HG03558 (cell line): Measurements from ENCODE around the gene HAP1.
"Not testable (repeated sequence)": the region's sequence is repeated elsewhere in the genome, so short reads cannot be mapped to it uniquely, and the experiment has no call there.

Experiments used
- ATAC-seq: cut with Tn5 transposase; IDR thresholded peaks from one replicate; pipeline ENCODE4 v1.9.1; 2021; ENCODE audit warnings: moderate number of reproducible peaks; ENCODE audit not compliant: unreplicated experiment; ENCODE audit errors: extremely low read depth

Gene HAP1

DNA sequence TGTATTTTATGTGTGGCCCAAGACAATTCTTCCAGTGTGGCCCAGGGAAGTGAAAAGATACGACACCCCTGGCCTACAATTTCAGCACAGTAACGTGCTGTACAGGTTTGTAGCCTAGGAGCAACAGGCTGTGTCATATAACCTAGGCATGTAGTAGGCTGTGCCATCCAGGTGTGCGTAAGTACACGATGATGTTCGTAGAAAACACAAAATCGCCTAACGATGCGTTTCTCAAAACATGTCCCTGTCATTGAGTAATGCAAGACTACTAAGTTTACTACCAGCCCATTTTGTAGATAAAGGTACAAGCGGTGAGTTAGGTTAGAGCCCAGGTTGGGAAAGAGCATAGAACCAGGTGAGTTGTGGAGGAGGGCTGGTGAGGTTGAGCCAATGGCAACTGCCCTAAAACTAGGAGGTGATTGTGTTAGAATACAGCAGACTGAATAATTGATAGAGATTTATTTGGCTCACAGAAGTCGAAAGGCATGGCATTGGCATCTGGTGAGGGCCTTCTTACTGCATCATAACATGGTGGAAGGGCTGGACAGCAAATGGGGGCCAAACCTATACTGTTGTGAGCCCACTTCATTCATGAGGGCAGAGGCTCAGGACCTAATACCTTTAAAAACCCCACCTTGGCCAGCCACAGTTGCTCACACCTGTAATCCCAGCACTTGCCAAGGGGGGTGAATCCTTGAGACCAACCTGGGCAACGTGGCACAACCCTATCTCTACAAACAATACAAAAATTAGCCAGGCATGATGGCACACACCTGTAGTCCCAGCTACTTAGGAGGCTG is 41.5 kb downstream of the HAP1 start:
- no peak for ATAC-seq

DNA sequence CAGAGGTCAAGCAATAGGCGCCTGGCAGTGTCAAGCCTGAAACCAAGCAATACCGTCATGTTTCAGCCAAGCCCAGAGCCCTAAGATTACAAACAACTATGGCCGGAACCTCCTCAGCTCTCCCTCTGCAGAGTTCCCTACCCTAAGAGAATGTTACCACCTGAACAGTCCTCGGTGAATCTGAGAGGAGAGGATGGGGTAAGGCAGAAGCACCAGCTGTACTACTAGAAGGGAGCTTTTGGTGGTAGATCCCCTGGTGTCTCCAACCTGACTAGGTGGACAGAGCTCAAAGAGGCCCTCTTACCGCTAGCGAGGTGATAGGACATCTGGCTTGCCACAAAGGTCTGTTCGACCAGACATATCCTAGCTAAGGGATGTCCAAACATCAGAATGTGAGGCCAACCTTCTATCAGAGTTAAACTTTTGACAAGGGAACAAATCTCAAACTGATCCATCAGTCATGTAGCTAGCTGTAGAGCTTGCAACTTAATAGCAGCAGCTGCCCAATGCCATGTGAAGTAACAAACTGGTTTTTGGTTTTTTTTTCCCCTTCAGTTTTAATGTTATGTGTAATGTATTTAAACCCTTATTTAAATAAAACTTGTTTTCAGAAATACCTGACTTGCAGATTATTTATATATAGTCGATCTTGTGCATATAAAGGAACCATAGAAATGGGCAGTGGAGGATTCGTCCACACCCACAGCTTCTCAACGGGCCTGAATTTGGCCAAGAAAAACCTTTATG is 43.2 kb downstream of the HAP1 start:
- ATAC-seq: no peak

DNA sequence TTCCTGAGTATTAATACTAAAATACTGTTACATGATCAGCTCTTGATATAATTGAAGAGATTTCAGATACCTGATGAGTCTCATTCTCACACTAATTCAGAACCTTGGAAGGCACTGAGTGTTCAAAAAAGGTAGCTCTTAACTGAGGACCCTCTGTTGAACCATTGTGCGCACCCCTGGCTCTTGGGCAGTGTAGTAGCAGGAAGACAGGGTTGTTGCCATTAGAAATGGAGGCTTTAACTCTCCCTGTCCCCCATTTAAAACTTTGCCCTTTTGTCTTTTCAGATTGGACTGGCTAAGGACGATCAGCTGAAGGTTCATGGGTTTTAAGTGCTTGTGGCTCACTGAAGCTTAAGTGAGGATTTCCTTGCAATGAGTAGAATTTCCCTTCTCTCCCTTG is 43.9 kb downstream of the HAP1 start:
- no peak for ATAC-seq

DNA sequence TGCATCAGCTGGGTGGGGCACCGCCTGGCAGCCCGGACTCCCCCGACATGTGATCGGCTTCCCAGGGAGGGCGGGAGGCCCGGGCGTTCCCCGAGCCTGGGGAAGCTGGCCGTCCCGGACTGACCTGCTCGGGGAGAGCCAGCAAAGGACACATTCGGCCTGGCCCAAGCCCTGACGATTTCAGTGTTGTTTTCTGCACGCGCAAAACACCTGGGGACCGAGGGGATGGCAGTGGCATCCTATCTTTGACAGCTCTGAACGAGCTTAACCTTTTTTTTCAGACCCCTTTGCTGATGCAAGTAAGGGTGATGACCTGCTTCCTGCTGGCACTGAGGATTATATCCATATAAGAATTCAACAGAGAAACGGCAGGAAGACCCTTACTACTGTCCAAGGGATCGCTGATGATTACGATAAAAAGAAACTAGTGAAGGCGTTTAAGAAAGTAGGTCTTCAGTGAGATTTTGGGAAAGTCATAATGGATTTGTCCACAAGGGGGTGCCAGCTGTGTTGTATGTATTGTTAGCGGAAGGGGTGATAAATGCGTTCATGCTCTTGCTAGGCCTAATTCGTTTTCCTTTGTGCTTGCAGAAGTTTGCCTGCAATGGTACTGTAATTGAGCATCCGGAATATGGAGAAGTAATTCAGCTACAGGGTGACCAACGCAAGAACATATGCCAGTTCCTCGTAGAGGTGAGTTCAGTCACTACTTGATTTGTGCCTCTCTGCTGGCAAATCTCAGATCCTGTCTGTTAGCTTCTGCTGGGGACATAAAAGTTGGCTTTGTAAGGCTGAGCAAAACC is 44.7 kb downstream of the HAP1 start:
- no peak for ATAC-seq

DNA sequence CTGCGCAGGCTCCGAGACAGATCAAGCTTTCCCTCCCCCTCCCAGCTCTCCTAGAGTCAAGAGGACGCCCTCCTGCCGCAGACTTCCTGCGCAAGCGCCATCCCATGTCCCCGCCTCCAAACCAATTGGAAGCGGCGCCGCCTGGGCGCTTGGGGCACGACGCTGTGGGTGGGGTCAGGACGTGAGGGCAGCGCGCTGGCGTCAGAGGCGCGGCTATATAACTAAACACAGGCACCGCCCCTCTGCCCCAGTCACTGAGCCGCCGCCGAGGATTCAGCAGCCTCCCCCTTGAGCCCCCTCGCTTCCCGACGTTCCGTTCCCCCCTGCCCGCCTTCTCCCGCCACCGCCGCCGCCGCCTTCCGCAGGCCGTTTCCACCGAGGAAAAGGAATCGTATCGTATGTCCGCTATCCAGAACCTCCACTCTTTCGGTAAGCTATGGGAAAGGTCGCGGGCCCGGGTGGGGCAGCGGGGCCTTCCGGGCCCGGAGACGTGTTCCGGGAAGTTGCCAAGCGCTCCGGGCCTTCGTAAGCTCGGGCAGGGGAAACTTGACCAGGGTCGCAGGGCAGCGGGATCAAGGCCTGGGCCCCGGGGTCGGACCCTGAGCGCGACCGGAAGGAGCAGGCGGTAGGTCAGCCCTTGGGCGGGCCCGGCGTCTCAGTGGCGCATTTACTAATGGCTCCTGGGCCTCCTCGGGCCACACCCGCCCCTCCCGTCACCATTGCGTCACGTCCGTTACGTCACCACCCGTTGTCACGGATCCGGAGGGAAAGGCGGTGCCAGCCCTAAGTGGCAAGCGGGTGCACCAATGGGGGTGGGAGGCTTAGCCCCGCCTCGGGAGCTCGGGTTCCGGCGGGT is 45.6 kb downstream of the HAP1 start, which contains the start of gene EIF1:
TSS of gene EIF1 (plus strand) at position 245 of the 856 bp plus-strand sequence. CDS start at position 399, 154 bp downstream.
- ATAC-seq: peak; percentile 58

DNA sequence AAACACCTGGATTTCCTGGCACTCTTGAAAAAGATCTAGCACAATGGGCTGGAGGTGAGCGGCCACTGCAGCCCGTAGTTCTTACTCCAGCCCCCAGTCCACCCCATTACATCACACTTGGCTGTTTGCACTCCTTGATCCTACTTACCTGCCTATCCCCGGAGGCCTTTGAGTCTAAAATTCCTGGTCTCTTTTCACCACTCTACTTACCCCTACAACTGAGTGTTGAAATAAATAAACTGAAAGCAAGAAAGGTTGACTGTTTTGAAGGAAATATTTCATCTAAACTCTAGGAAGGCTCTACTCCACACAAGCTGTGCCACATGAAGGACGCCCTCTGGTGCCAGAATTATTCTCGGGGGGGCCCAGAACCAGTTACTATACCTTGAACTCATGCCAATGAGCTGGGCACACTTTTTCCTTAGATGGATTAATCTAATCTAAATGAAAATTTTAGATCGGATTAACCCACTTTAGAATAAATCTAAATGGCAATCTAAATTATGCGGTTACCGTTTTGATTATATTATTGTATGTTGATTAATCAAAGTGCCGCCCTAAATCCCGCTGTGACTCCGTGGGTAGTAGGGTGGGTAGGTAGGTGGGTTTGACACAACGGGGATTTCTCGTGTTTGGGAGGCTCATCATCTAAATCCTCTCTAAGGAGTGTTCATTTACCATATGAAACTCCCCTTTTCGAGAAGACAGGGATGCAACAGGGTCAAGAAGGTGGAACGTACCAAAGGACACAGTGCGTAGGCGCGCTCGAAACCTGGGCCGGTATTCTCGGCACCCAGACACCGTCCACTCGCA is 46.4 kb downstream of the HAP1 start:
- ATAC-seq: peak; percentile 8

DNA sequence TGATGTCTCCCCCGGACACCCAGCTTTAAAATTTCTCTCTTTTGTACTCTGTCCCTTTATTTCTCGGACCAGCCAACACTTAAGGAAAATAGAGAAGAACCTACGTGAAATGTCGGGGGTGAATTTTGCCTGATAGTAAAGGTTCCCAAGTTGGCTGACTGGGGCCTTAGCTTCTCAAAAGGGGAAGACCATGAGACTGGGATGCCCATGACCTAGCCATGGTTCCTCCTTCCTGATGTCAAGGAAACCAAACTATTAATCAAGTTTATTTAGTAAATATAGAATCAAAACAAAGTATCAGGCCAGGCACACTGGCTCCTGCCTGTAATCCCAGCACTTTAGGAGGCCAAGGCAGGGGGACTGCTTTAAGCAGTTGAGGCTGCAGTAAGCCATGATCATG is 48.2 kb downstream of the HAP1 start:
- ATAC-seq: no peak

DNA sequence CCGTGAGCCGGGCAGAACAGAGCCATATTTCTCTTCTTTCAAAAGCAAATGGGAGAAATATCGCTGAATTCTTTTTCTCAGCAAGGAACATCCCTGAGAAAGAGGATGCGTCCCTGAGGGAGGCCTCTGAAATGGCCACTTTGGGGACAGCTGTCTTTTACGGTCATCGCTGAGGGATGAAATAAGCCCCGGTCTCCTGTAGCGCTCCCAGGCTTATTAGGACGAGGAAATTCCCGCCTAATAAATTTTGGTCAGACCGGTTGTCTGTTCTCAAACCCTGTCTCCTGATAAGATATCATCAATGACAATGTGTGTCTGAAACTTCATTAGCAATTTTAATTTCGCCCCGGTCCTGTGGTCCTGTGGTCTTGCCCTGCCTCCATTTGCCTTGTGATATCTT is 48.7 kb downstream of the HAP1 start:
- ATAC-seq: not testable (repeated sequence)

DNA sequence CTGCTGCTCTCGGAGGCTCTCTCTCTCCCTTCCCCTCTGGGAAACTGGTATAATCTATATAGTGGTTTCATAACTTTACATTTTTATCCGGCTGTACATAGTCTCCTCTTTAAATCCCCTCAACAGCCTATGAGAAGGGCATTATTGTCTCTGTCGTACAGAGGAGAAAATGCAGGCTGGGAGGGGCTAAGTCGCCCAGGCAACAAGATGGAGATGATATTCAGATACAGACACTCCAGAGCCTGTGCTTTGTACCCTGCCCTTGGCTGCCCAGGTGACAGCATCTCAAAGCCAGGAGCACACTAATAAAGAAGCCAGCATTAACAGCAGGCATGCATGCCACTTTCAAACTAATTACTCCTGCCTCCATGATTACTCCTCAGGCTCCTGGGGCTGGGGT is 50.4 kb downstream of the HAP1 start:
- ATAC-seq: no peak

DNA sequence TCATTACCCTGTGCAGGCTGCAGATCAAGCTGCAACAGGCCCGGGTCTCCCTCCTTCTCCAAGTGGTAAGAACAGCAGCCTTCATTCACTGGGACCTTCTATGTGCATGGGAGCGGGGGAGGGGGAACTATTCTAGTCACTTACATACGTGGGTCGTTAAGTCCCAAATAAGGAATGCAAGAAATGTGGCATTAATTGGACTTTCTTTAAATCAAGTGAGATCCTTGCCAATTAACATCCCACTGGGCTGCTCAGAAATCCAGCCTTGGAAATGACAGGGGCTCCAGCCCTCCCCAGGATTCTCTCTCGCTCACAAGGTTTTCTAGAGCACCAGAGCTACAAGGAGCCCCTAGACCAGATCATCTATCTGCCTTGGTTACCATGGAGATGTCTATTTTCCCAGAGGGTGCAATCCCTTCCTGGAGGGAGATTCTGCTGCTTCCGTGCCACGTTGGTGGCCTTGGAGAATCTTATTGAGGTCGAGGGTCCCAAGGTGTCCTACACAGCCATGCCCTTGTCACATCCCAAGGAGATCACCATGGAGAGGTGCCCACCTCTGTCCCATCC is 50.9 kb downstream of the HAP1 start:
- no peak for ATAC-seq

DNA sequence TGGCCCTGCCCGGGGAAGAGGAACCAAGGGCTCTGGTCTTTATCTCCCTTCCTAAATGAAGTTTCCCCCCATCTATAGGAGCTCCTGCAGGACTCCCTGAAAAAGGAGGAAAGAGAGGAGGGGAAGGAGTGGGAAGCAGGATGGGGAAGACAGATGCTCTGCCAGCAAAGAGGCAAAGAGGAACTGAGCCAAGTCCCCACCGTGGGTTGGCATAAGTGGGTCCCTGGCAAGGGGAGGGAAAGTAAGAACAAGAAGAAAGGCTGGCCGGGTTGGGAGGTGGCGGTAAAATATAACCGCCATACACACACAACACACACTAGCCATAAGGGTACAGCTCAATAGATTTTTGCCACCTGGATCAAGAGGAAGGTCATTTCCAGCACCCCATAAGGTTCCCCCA is 51.8 kb downstream of the HAP1 start:
- ATAC-seq: no peak

DNA sequence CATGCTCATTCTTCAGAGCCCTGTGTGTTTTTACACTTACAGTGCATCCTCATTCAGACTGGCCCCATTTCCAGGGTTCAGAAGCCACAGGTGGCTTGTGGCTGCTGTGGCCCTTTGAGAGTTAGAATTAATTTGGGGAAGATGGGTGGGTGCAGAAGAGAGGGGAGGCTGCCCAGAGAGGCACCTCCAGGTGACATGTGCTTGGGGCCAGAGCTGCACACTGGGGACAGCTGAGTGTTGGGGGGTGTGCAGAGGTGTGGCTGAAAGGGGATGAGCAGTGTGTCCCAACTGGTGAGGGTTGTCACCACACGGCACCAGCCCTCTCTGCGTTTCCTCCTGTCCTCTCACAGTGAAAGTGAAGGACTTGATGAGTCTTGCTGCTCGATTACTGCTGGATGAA is 52.7 kb downstream of the HAP1 start:
- no peak for ATAC-seq

DNA sequence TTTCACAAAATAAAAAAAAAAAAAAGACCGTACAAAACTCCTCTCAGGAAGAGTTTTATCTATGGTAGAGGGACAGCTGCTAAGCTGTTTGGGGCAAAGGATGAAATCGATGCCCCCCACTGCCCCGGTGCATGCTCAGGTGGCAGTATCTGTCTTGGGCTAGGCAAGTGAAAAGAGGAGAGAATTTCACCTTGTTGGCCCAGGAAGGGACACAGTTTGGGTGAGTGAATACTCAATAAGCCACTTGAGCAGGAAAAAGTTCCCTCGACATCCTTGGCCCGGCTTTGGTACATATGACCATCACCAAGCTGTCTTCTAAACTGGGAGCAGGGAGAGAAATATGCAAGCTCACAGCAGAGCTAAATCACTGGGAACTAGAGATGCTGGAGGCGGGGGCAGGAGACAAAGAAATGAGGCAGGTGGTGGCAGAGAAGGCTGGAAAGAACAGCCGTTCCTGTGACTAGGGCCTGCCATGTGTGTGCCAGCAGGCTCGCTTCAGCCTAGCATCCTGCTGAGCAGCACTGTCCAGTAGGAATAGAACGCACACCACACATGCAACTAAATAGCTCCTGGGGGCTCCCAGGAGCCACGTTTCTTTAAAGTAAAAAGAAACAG is 53.9 kb downstream of the HAP1 start:
- no peak for ATAC-seq

DNA sequence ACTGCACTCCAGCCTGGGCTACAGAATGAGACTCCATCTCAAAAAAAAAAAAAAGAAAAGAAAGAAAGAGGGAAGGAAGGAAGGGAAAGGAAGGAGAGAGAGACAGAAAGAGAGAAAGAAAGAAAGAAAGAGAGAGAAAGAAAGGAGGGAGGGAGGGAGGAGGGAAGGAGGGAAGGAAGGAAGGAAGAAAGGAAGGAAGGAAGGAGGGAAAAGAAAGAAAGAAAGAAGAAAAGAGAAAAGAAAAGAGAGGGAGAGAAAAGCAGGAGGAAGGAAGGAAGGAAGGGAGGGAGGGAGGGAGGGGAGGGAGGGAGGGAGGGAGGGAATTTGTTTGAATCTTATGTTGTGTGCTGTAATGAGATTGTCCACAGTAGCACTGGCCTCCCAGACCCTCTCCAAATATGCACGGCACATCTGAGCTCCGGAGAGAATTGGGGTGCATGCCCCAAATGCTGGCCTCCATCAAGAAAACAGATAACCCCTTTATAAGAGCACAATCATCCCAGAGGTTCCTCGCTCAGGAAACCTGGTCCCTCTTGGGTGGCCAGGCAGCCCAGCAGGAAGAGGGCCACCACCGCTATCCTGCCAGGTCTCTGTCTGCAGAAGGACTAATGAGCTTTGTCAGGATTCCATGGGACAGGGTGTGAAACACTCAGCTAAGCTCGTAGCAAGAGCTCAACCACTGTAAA is 54.6 kb downstream of the HAP1 start:
- no peak for ATAC-seq

DNA sequence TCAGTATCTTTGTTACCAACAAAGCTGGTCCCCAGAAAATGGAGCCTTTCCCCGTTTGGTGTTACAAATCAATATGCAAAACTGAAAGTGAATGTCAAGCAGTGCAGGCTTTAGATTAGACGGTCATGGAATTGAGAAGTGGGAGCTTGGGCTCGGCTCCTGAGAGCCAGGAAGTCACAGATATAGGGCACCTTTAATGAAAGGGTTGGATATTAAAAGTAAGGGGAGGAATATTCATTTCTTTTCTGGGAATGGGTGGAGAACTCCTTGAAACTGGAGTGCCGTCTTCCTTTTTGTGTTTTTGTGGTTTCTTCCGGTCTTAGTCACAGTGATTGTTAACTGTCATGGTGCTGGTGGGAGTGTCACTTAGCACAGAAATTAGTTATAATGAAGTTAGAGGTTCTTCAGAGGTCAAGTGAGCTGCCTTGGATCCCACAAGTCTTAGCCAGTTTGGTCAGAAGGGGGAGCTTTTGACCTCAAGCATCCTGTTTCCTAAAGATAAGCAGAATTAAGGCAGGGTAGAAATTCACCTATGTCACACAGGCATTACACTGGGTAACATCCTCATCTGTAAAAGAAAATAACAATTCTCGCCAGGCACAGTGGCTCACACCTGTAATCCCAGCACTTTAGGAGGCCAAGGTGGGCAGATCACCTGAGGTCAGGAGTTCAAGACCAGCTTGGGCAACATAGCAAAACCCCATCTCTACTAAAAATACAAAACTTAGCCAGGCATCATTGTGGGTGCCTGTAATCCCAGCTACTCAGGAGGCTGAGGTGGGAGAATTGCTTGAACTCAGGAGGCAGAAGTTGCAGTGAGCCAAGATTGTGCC is 55.3 kb downstream of the HAP1 start:
- ATAC-seq: no peak

DNA sequence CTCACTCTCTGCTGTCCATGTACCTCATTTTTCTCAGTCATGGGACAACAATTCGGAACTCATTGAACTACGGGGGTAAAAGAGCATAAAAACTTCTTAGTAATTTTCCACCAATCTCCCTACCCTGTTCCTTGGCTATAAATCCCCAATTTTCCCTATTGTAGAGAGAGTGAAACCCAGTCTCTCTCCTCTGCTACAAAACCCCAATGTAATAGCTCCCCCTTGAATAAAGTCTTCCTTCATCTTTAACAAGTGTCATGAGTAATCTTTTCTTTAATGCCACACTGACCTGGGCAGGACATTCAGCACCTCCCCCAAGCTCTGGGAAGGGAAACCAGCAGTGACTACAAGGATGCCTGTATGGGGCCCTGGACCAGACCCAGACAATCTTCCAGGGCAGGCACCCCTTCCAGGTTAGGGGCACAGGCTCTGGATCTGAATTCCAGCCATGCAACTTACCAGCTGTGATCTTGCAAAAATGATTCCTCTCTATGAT is 56.0 kb downstream of the HAP1 start:
- no peak for ATAC-seq

DNA sequence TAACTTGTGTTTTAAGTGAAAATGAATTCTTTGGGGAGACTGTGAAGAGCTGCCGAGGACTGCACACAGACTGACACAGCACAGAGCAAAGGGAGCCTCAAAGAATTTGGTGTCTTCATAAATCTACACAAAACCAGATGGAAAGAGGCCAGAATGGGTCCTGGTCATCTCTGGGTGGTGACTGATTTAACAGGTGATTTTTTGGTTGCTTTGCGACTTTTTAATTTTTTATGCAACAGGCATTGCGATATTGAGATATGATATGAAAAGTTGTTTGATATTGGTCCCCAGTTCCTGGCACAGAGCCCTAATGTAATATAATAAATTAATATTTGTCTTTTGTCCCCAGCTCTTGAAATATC is 58.4 kb downstream of the HAP1 start:
- ATAC-seq: no peak
